GM18858 (cell line): ENCODE results near the gene RS1.

Source experiments
- ATAC-seq: cut with Tn5 transposase; IDR thresholded peaks from one replicate; pipeline ENCODE4 v1.9.1; 2021; ENCODE audit not compliant: unreplicated experiment

RS1 gene

DNA sequence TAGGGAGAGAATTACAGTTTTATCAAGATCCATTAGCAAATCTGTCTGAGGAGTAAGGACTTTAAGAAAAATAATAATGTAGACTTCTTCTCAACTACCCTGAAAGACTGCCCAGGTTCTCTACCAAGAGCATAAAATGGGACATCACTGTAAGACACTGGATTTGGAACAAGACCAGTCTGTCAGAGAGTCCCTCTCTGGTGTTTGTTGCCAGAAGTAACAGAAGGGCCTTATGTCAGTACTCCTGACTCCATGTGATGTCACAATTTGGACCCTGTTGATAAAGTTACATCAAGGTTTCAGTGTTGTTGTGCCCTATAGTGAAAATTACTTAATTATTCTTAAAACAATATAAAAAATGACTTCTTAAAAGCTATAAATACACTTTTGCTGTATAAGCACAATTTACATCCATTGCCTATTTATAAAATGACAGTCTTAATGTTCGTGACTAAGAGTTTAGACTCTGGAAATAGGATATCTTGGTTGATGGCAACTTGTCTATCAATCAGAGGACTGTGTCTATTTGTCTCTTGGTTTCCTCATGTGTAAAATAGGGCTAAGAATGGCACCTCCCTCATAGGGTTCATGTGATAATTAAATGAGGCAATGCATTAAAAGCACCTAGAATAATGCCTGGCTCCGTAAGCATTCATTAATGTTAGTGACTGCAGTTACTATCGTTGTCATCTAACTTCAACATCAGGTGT, 57.8 kb downstream of the RS1 start:
- no peak for ATAC-seq

GRCh38 chrX:18607966-18608365, 63.9 kb downstream of the RS1 start:
- ATAC-seq = no peak

DNA sequence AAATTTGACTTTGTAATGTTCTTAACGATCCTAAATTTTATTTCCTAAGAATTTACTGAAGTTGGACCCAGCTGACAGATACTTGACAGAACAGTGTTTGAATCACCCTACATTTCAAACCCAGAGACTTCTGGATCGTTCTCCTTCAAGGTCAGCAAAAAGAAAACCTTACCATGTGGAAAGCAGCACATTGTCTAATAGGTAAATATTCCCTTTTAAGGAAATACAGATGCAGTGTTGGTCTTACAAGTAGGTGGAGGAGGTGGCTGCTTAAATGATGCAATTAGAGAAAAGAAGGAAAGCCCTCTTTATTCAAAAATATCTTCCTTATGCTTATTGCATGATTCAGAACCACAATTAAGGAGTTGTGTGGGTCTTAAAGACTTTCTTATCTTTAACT, 73.5 kb downstream of the RS1 start:
- no peak for ATAC-seq

DNA sequence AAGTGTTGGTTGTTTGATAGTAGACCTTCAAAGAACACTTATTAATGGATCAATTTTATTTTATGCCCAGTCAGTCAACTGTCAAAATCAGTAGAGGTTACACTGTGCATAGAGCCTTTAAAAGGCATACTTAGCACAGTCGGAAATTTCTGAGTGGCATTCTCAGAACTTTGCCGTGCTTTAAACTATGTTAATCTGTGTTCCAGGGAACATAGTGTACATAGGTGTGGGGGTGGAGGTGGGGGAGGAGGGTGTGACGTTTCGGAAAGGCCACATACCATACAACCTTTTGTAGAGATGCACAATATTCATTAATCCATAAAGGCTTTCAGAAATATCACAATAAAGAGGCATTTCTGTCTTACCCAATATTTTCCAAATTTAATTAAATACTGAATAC, 75.8 kb downstream of the RS1 start:
- no peak for ATAC-seq

DNA sequence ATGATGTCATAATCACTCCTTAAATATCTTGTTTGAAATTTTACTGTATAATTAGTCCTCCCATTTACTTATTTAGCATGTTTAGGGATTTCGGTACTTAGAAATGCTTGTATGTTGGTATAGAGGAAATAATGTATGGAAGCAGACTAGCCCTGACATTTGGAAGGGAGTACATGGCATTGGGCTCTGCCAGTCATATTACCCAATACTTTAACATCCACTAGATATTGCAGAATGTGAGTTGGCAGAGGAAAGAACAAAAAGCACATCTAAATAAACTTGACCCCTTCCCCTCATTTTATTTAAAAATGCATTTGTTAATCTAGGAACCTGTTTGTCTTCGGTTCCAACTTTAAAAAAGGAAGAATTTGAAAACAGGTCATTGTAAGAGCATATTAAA, 77.8 kb downstream of the RS1 start:
- no peak for ATAC-seq

GRCh38 chrX:18591834-18592233, 80.1 kb downstream of the RS1 start:
- ATAC-seq = no peak
